Renal cortex interstitium (tissue), 15 donors: ENCODE data around the gene DCAF8L1. TPM values are rescaled to one million over a fixed set of nuclear protein-coding genes. Genes with fewer than 3 reads are reported as not detected.
"Not testable (repeated sequence)": the region's sequence is repeated elsewhere in the genome, so short reads cannot be mapped to it uniquely, and the experiment has no call there.

ENCODE experiments used
- DNase-seq, 11 donors: peaks; one replicate each; pipeline ENCODE4 v3.0.0-alpha.2; 2013; ENCODE audit warnings: low read depth in 9 of 11, low spot score in 4 of 11; ENCODE audit errors: extremely low read depth in 1 of 11
- long read RNA-seq, 16 experiments: transcript quantifications; one replicate each; lab custom pipeline, GENCODE V29; 2026
- polyA plus RNA-seq, 3 donors: library from polyadenylated mRNA; unstranded; fragments of 120-200 nt; gene quantifications; one replicate each; pipeline ENCODE4 v1.2.1, GENCODE V29; 2013; ENCODE audit not compliant: insufficient read length in 3 of 3

The DCAF8L1 gene
- polyA plus RNA-seq, result not detected
- long read RNA-seq, donor 1, result 0 reads
- long read RNA-seq, donor 2, result 0 reads
- long read RNA-seq, donor 3, result 0 reads
- long read RNA-seq, donor 4, result 0 reads
- long read RNA-seq, donor 5, result 0 reads
- long read RNA-seq, donor 6, result 0 reads
- long read RNA-seq, donor 7, result 0 reads
- long read RNA-seq, donor 8, result 0 reads
- long read RNA-seq, donor 9, result 0 reads
- long read RNA-seq, donor 10, result 0 reads
- long read RNA-seq, donor 11, result 0 reads
- long read RNA-seq, donor 12, result 0 reads
- long read RNA-seq, donor 13, result 0 reads
- long read RNA-seq, donor 14, result 0 reads
- long read RNA-seq, donor 15, result 0 reads
- long read RNA-seq, donor 16, partial matches to known transcripts, result 0 of 1 reads
- long read RNA-seq, donor 16, other reads (novel, unspliced or antisense), result 0 of 1 reads

DNA sequence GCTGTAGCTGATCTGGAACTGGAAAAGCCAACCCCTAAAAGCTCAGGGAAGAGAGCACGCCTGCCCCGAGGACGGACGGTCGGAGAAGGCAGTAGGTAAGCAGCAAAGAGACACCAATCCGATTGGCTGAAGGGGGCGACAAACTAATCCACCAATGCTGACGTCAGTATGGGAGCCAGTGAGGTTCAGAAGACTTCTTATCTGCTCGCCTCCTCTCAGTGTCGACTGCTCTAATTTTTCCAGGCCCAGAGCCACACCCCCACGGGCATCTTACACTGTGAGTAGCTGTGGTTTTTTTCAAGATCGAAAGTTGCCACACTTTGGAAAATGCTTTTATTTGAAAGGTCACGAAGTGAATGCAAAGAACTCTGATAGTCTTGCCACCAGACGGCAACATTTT lies at the start of gene DCAF8L1:
TSS of gene DCAF8L1 (minus strand) at position 101 of the 400 bp plus-strand sequence. CDS start 115 bp downstream, outside the sequence.
- no peak for DNase-seq

DNA sequence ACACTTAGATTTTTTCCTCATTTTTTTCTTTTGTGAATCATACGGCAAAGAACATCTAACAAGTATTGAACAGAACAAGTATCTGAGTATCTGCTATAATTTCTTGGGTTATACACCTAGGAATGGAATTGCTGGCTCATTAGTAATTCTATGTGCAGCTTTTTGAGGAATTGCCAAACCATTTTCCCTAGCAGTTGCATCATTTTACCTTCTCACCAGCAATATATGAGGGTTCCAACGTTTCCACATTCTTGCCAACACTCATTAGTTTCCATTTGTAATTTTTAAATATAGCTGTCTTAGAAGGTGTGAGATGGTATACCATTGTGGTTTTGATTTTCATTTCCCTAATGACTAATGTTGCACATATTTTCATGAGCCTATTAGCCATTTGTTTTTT lies 41.1 kb upstream of the DCAF8L1 start:
- DNase-seq, result no peak

DNA sequence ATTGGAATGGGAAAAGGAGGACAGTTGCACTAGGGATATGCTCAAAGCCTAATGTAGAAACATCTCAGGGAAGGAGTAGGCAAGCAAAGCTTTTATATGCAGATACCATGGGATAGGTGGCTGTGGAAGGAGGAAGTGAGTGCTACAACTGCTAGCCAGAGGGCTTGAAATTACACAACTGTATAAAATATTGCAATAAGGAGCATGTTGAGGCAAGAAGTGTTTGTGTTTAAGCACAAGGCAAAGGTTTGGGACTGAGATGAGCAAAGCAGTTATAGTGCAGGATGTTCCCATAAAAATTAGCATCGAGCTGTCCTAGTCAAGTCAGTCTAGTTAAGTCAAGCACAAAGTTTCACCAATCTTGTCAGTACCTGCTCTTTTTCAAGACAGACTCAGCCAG lies 35.6 kb upstream of the DCAF8L1 start:
- DNase-seq, result no peak

DNA sequence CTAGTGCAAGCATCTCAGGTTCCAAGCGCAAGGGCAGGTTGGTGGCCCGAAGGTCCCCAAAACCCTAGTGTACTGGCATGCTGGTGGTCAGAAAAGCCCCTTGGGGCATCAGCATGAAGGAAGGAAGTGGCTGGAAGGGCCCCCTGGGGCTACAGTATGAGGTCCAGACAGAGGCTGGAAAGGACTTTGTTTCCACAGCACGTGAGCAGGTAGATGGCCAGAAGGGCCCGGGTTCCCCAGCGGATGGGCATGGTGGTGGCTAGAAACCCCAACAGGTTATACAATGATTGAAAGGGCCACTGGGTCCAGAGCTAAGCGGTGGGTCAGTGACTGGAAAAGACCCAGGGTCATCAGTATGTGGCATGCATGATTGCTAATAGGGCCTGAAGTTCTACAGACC lies 34.7 kb upstream of the DCAF8L1 start:
- no peak for DNase-seq

DNA sequence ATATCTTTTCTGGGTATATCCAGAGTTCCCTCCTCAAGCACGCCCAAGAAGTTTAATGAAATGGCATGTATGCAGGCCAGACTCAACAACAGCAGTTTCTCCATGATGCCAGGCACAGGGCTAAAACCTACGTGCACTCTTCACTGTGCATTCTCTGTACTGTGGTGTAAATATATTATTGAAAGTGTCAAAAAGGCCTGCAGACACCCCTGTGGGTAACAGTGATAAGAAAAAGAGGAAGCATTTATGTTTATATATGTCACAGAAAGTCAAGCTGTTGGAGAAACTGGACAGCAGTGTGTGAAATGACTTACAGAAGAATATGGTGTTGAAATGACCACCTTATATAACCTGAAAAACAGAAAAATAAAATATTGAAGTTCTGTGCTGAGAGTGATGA lies 29.6 kb upstream of the DCAF8L1 start:
- no peak for DNase-seq

DNA sequence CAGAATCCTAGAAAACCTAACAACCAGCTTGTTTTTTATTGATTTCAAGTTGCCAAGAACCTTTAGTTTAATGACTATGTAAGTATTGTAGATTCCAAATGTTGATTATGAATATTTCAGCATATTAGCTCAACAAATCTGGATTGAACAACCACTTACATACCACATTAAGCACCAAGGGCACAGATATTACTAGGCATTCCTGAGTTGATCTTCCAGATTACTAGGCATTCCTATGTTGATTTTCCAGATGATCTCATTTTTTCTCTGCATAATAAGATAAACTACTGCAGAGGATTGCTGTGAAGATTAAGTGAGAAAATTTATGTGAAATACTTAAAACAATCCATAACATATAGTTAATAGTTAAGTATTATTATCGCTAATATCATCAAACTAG lies 17.4 kb upstream of the DCAF8L1 start:
- DNase-seq, result no peak

DNA sequence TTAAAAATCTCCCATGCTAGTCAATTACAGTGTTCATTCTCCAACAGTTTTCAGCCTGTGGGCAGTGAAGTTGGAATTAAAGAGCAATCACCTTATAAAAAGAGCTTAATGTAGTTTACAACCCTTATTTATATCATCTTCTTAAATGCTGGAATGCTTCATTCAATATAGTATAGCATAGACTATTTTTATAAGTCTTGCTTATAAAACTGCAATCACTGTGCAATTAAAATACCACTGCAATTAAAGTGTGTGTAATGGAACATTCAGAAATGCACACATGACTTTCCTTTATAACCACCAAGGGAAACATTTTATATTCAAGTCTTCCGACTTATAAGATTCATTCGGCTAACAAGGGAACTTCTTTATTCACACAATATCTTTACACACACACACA lies 16.4 kb upstream of the DCAF8L1 start:
- no peak for DNase-seq

DNA sequence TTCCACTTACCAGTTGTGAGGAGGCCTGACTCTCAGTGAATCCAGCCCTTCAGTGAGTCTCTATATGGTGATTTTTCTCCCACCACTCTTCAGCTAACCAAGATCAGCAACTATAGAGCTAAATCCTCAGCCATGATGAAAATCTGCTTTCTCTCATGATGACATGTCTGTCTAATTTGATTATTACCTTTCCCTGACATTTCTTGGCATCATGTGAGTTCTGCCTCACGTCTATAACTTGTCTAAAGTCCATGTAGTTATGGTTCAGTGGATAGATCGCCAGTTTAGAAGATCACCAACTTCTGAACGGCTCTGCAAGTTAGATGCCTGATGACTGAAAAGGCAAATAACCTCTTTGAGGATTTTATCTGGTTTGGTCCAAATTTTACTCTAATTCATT lies 14.9 kb upstream of the DCAF8L1 start:
- DNase-seq, result no peak

DNA sequence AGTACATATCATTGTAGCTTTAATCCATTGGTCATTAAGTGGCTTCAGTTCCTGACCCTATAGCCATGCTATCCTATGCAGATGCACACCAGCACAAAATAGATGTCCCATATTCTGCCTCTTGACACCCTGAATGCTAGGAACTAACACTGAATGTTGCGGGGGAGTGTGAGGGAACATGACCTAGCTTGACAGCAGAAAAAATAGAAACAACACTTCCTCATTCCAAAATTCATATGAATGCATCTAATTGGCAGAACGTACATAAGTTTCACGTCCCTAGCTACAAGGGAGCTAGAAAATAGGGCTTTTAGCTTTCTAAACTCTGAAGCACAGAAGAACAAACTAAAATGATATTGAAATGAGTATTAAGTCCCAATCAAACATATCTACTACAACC lies 14.4 kb upstream of the DCAF8L1 start:
- DNase-seq, result no peak

DNA sequence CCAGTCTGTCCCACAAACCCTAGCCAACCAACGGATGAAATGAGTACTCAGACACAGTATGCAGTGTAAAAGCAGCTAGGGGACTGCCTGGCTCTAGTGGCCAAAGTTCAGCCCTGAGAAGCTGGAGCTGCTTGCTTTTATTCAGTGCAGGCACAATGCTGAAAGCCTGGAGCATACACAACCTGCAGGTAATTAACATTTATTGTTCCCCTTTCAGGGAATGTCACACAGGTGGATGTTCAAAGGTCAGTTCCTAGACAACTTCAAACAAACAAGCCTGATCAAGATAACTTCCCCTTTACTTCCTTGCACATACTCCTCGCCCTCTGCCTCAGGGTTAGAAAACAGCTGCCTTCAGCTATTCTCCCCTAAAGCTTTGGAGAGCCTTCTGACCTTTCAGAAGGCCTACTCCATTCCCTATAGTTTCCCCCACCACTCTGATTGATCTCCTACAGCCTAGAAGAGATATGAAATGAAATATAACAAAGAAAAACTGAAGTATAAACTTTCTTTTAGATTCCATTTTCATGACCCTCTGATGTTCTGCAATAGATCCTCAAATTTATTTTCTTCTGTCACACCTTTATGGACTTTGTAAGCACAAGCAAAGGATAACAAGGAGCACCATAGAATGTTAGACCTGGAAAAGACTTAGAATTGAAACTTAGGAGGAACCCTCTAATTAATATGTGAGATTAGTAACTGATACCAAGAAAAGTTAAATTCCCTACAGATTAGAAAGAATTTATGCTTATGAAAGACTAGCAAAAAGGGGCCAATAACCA lies 6.8 kb upstream of the DCAF8L1 start:
- DNase-seq, result no peak

DNA sequence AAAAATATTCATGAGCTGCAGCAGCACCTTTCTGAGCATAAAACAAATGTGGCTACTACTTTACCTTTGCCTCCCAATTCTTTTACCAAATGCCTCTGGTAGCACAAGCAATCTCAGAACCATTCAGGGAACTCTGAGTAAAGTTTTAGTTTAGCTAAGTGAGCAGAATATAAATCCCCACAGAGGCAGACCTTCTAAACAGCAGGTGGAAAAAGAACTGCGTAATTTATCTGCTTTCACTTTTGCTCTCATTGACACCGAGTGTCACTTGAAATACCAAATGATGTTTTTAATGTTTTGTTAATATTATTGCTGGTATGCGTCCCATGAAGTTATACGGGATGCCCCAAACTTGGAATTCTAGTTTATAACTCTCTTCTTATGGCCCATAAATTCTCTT lies 4.3 kb downstream of the DCAF8L1 start:
- not testable (repeated sequence) for DNase-seq

DNA sequence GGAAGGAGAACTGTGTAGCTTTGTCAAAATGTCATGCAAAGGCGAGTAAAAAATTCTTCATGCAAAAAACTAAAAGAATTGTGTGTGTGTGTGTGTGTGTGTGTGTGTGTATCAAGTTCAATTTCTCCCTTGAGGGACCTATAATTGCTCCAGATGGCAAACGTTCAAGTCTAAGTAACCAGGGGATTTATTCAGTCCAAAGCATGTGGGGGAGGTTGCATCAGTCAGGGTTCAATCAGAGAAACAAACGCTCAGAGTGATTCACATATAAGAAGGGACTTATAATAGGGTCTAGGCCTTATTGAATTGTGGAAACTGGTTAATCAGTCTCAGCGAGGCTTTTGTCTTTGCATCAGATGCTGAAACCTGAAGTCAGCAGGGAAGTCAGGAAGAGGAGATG lies 5.0 kb downstream of the DCAF8L1 start:
- DNase-seq, result no peak

DNA sequence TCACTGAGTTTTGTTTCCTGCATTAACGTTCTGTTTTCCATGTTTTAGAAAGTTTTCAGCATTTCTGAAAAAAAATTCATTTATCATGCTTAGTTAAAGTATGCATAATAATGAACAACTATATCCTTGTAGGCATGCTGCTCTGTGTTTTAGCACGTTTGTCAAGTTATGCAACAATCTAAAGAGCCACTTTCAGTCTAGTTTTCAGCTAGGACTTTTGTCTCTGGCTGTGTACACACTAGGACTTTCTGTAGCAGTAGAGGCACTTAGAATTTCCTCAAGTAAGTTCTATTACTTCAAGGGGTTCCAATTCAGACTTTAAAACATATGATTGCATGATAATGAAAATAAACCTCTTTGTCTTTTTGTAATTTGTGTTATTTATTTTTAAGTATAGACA lies 12.4 kb downstream of the DCAF8L1 start:
- no peak for DNase-seq

DNA sequence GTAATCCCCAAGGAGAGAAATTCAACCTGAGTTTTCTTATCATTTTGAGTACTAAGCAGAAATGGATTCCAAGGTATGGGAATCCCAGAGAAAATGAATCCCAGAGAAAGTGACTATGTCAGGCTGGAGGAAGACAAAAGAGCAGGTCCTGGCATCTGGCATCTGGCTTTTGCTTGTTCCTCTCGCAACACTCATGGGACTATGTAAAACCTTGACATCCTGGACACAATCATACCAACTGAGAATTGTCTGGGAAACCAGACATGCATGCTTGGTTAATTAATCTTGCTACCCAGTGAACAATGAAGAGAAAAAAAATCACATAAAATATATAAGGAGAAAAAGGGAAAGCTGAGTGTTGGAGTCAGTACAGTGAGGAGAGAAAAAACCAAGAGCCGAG lies 12.9 kb downstream of the DCAF8L1 start:
- no peak for DNase-seq

DNA sequence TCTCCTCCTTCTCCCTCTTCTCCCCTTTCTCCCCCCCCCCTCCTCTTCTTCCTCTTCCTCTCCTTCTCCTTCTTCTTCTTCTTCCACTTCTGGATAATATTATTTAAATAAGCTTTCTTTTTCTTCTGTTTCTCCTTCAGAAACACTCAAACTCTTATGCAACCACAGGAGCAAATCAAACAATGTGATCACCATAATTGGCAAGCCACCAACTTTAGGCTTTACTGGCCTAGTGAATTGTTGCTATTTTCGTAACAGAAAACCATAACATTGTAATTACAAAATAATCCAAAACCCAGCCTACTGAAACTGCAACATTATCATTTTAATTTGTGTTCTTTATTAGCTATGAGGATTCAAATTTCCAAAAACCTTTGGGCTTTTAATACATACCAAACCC lies 14.3 kb downstream of the DCAF8L1 start:
- DNase-seq, result peak in 1 of 11 donors; percentile 15

DNA sequence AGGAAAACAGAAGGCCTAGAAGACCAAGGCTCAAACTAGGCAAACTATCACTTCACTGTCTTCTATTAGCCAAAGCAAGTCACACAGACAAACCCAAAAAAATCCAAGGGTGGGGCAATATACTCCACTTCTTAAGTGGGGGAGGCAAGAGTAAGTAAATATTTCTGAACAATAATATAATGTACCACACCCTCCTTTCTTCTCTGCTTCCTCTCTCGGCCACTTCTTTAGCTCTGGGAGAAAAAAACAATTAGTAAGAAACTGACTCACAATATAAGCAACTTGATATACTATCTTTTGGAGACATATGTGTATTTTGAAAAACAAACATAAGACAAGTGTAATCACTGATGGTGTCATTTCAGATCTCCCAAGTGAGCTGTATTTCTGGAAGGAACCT lies 14.8 kb downstream of the DCAF8L1 start:
- DNase-seq, result no peak

DNA sequence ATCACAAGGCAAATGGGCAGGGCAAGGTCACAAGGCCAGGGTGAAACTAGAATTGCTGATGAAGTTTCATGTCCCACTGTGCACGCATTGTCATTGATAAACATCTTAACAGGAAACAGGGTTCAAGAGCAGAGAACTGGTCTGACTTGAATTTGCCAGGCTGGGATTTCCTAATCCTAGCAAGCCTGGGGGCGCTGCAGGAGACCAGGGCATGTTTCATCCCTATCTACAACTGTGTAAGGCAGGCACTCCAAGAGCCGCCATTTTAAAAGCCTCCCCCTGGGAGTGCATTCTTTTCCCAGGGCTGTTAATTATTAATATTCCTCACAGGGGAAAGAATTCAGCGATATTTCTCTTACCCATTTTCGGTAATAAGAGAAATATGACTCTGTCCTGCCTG lies 15.9 kb downstream of the DCAF8L1 start:
- DNase-seq, result not testable (repeated sequence)

DNA sequence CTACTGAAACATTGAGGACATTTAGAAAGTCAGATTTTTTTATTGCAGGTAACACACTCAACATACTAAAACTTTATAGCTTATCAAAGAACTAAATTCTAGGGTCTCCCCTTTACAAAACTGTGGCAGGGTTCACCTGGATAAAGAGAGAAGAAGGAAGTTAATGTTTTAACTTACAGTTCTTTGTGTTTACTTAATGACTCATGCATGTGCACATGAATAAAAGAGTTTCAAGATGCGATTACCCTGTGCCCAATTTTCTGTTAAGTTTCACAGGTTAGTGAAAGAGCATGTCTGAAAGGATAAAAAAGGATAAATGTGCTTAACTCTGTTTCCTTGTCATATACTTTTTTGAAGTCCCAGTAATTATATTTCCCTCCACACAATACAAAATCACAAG lies 16.8 kb downstream of the DCAF8L1 start:
- no peak for DNase-seq

DNA sequence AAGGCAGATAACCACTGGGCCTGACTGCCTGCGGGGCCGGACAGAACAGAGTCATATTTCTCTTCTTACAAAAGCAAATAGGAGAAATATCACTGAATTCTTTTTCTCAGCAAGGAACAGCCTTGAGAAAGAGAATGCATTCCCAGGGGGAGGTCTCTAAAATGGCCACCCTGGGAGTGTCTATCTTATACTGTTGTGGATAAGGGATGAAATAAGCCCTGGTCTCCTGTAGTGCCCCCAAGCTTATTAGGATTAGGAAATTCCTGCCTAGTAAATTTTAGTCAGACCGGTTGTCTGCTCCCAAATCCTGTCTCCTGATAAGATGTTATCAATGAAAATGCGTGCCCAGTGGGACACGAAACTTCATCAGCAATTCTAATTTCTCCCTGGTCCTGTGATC lies 20.8 kb downstream of the DCAF8L1 start:
- DNase-seq, result not testable (repeated sequence)

DNA sequence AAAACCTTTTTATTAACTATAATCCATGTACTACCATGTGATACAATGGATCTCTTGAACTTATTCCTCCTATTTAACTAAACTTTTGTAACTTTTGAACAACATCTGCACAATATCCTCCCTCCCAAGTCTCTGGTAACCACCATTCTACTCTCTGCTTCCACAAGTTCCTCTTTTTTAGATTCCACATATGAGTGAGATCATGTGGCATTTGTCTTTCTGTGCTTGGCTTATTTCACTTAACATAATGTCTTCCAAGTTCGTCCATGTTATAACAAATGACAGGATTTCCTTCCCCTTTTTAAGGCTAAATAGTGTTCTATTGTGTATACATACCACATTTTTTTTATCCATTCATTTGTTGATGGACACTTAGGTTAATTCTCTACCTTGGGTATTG lies 28.1 kb downstream of the DCAF8L1 start:
- DNase-seq, result no peak

DNA sequence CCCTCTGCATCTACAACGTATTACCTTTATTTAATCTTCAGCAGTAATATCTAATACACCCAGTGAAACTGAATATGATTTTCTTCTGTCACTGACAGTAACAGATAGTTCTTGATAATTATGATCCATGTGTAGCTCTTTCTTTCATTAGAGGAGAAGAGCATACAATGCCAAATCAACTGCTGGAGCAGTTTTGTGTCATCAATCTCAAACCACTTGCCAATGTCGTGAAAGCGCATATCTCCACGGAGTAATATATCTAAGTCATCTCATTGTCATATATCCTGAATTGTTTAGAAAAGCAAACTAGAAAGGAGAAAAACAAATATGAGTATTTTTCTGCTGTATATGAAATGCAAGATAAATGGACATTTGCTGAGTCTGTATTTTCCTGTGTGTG lies 47.9 kb downstream of the DCAF8L1 start:
- no peak for DNase-seq
